22Rv1 (cell line): Measurements from ENCODE around the gene CECR2.

Source experiments
- H3K27ac ChIP-seq: fragments of 450-650 bp; 2 replicates; pipeline ENCODE4 v1.5.1; 2017
- ZFX ChIP-seq: fragments of 450-650 bp; IDR thresholded peaks from 2 replicates; pipeline ENCODE4 v1.6.1; 2017; ENCODE audit warnings: antibody characterized with exemption, borderline replicate concordance
- TF ChIP-seq, protein P1 (sequence below): fragments of 450-650 bp; IDR thresholded peaks from 2 replicates; pipeline ENCODE4 v1.5.1; 2017; ENCODE audit warnings: mild to moderate bottlenecking

Gene CECR2

DNA sequence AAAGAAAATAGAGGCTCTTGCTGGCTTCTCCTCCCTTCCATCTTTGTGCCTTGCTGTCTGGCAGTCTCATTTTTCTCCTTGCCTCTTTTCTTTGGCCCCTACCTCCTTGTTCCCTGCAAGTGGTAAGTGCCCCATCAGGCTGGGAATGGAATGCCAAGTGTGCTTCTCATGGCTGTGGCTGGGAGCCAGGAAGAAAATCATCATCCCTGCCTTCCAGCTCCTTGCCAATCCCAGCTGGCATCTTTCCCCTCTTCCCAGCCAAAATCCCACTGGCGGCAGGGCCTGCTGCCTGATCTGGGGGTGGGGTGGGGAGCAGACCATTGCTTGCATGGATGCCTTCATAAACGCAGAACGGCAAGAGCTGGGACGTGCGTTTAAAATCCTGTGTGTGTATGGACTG, 167.0 kb downstream of the CECR2 start:
- H3K27ac ChIP-seq = no peak overlapping the region
- no peak for TF ChIP-seq ZFX
- TF ChIP-seq, protein P1, sequence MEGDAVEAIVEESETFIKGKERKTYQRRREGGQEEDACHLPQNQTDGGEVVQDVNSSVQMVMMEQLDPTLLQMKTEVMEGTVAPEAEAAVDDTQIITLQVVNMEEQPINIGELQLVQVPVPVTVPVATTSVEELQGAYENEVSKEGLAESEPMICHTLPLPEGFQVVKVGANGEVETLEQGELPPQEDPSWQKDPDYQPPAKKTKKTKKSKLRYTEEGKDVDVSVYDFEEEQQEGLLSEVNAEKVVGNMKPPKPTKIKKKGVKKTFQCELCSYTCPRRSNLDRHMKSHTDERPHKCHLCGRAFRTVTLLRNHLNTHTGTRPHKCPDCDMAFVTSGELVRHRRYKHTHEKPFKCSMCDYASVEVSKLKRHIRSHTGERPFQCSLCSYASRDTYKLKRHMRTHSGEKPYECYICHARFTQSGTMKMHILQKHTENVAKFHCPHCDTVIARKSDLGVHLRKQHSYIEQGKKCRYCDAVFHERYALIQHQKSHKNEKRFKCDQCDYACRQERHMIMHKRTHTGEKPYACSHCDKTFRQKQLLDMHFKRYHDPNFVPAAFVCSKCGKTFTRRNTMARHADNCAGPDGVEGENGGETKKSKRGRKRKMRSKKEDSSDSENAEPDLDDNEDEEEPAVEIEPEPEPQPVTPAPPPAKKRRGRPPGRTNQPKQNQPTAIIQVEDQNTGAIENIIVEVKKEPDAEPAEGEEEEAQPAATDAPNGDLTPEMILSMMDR = no peak

DNA sequence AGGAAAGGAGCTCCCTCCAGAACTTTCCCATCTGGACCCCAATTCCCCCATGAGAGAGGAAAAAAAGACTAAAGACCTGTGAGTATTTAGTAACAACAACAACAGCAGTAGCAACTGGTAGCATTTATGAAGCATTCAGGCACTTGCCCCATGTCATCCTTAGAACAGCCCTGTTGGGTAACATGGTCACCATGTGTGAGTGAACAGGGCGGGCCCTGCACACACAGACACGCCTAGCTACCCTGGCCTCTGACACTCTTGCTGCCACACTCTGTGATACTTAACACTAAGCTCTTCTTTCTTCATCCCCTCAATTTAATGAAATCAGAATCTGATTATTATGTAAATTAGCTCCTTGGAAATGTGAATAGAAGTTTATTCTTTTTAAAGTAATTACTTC, 167.9 kb downstream of the CECR2 start:
- H3K27ac ChIP-seq = no peak overlapping the region
- no peak for TF ChIP-seq ZFX

DNA sequence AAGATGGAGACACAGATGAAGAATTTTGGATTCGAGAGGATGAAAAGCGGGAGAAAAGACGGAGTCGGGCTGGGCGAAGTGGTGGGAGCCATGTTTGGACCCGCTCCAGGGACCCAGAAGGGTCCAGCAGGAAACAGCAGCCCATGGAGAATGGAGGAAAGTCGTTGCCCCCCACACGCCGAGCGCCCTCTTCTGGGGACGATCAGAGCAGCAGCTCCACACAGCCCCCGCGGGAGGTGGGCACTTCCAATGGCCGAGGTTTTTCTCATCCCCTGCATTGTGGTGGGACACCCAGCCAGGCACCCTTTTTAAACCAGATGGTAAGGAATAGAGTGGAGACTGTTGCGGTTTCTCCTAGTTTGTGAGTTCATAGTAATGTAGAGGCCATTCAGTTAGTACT, 171.2 kb downstream of the CECR2 start:
- no peak overlapping the region for H3K27ac ChIP-seq
- TF ChIP-seq ZFX = no peak
- TF ChIP-seq, protein P1 = peak; percentile 61

DNA sequence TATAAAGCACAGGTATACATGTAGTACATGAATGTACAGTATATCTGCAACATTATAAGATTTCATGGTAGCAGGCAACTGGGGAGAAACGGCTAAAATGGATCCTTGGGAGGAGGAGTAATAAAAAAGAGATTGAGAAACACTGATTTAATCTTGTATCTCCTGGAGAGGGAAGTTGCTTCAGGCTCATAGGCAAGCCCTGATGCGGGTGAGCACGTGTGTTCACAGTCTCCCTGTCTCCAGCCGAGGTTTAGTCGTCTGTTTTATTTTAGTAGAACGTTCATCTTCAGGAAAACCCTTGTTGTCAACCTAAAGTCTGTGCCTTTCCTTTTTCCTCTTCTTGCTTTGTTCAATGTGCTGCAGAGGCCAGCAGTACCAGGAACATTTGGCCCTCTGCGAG, 172.2 kb downstream of the CECR2 start:
- TF ChIP-seq, protein P1 = no peak
- TF ChIP-seq ZFX = no peak
- H3K27ac ChIP-seq = no peak overlapping the region

DNA sequence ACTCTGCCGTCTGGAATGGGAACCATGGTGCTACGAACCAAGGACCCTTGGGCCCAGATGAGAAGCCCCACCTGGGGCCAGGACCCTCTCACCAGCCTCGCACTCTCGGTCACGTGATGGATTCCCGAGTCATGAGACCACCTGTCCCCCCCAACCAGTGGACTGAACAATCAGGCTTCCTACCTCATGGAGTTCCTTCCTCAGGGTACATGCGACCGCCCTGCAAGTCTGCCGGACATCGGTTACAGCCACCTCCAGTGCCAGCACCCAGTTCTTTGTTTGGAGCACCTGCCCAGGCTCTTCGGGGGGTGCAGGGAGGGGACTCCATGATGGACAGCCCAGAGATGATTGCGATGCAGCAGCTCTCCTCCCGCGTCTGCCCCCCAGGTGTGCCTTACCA, 173.2 kb downstream of the CECR2 start:
- H3K27ac ChIP-seq = no peak overlapping the region
- TF ChIP-seq, protein P1 = no peak
- TF ChIP-seq ZFX = no peak

DNA sequence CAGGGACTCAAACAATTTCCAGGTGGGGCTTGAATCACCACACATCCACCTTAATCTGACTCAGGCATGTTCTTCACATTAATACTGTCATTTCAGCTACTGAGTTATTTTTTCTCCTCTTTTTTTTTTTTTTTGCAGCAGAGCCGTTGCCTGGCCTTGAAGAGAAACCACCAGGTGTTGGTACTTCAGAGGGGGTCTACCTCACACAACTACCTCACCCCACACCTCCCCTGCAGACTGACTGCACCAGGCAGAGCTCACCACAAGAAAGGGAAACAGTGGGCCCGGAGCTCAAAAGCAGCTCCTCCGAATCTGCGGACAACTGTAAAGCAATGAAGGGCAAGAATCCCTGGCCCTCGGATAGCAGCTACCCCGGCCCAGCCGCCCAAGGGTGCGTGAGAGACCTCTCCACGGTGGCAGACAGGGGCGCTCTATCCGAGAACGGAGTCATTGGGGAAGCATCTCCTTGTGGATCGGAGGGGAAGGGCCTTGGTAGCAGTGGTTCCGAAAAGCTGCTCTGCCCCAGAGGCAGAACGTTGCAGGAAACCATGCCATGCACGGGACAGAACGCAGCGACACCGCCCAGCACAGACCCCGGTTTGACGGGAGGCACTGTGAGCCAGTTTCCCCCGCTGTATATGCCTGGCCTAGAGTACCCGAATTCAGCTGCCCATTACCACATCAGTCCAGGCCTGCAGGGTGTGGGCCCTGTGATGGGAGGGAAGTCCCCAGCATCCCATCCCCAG, 178.9 kb downstream of the CECR2 start:
- no peak overlapping the region for H3K27ac ChIP-seq
- TF ChIP-seq ZFX = no peak
- TF ChIP-seq, protein P1 = no peak

DNA sequence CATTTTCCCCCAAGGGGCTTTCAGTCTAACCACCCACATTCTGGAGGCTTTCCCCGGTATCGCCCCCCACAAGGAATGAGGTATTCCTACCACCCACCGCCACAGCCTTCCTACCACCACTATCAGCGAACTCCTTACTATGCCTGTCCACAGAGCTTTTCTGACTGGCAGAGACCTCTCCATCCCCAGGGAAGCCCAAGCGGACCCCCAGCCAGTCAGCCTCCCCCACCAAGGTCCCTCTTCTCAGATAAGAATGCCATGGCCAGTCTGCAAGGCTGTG, 179.4 kb downstream of the CECR2 start:
- TF ChIP-seq, protein P1 = no peak
- TF ChIP-seq ZFX = no peak
- no peak overlapping the region for H3K27ac ChIP-seq

DNA sequence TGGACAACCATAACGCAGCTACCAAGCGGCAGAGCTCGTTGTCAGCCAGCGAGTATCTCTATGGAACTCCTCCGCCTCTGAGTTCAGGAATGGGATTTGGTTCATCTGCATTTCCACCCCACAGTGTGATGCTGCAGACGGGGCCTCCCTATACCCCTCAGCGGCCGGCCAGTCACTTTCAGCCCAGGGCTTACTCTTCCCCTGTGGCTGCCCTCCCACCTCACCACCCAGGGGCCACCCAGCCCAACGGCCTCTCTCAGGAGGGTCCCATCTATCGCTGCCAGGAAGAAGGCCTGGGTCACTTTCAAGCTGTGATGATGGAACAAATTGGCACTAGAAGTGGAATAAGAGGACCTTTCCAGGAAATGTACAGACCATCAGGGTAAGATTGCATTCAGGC, 179.9 kb downstream of the CECR2 start:
- H3K27ac ChIP-seq = no peak overlapping the region
- TF ChIP-seq ZFX = no peak
- TF ChIP-seq, protein P1 = no peak
